Astrocyte of the cerebellum (primary cell): ENCODE measurements around the gene CERK.

Experiments used
- DNase-seq: peaks from one replicate; pipeline ENCODE4 v3.0.0-alpha.2; 2011; ENCODE audit warnings: low read depth
- H3K4me3 ChIP-seq: 2 replicates; pipeline ENCODE4 v1.5.1; 2011; ENCODE audit warnings: mild to moderate bottlenecking, low read depth, low read length, moderate library complexity
- in situ Hi-C: cut with HindIII; loops from 2 replicates; pipeline ENCODE4 v1.10.0; 2017; ENCODE audit warnings: low sequenced_read_pairs
- TF ChIP-seq, protein P1 (sequence below): IDR thresholded peaks from 2 replicates; pipeline ENCODE4 v1.5.1; 2012; ENCODE audit warnings: low read length, low read depth, moderate library complexity, mild to moderate bottlenecking; ENCODE audit errors: missing control alignments

The CERK gene

DNA sequence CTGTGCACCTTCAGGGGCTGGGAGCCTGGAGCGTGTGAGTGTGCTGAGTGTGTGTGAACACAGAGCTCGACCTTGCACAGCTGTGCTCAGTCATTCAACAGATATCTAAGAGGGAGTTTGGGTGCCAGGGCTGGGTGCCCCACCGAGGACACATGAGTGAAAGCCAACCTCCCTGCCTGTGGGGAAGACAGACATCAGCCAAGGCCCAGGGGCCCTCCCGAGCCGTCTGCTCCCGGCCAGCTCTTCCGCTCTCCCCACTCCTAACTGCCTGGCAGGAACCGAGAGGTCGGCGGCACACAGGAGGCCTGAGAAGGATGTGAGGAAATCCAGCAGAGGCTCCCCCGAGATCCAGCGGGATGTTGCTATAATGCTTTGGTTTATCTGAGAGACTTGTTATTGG is 32.0 kb downstream of the CERK start:
- no peak for DNase-seq
- TF ChIP-seq, protein P1, sequence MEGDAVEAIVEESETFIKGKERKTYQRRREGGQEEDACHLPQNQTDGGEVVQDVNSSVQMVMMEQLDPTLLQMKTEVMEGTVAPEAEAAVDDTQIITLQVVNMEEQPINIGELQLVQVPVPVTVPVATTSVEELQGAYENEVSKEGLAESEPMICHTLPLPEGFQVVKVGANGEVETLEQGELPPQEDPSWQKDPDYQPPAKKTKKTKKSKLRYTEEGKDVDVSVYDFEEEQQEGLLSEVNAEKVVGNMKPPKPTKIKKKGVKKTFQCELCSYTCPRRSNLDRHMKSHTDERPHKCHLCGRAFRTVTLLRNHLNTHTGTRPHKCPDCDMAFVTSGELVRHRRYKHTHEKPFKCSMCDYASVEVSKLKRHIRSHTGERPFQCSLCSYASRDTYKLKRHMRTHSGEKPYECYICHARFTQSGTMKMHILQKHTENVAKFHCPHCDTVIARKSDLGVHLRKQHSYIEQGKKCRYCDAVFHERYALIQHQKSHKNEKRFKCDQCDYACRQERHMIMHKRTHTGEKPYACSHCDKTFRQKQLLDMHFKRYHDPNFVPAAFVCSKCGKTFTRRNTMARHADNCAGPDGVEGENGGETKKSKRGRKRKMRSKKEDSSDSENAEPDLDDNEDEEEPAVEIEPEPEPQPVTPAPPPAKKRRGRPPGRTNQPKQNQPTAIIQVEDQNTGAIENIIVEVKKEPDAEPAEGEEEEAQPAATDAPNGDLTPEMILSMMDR = no peak
- in situ Hi-C loops = no loop called here
- H3K4me3 ChIP-seq = no peak overlapping the region

DNA sequence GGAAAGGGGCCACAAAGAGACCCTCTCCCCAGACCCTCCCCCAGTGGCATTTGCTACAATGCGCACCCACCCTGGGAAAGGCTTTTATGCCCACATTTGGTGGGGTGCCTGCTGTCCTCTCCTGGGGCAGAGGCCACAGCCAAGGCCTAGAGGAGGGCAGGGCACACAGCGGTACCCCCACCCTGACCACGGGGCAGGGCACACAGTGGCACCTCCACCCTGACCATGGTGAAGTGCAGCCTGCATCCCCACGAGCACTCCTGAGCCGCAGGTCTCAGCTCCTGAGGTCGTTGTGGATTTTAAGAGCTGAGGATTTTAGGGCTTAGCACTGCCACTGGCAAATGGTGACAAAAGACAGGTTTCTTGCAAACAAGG is 34.1 kb downstream of the CERK start:
- DNase-seq = no peak
- in situ Hi-C loops = no loop called here
- H3K4me3 ChIP-seq = no peak overlapping the region
- TF ChIP-seq, protein P1 = no peak

DNA sequence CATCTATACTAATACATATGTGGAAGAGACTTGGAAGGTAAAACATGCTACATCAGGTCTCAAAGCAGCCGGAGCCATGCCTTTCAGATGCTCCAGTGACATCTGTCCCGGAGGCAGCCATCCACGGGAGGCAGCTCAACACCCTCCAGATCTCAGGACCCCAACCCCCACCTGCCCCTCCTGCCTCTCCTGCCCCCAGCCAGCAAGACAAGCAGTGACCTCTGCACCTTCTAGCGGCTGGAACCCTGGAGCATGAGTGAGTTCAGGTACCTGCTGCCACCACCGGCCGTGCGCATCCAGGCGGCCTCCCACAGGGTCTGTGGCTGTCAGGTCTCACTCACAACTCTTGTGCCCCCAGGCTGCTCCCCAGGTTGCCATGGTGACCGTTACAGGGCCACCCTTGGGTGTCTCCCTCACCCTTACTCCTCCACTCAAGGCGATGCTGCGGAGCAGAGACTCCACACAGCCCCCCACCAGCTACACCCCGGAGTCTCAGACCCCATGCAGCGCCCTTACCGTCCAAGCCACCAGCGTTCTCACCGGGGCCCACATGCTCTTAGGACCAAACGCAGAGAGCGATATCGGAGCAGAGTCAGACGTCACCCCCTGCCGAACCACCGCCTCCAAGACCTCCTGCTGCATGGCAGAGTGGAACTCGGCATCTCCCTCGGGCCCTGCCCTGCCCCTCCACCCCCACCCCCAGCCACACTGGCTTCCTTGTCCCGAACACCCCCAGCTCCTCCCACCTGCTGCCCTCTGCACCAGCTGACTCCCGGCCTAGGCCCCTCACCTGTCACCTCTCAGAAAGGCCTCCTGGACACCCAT is 34.7 kb downstream of the CERK start:
- TF ChIP-seq, protein P1 = no peak
- no peak for DNase-seq
- H3K4me3 ChIP-seq = no peak overlapping the region
- in situ Hi-C loops = no loop called here

GRCh38 chr22:46701262-46701661 is 36.8 kb downstream of the CERK start:
- no peak for DNase-seq
- in situ Hi-C loops = no loop called here
- H3K4me3 ChIP-seq = no peak overlapping the region
- TF ChIP-seq, protein P1 = no peak

- H3K4me3 ChIP-seq = no peak overlapping the region
- in situ Hi-C loops = no loop called here
- TF ChIP-seq, protein P1 = no peak
- no peak for DNase-seq
Measured at GRCh38 chr22:46699091-46699490, 39.0 kb downstream of the CERK start.

GRCh38 chr22:46697811-46698515 is 40.1 kb downstream of the CERK start:
- H3K4me3 ChIP-seq = no peak overlapping the region
- in situ Hi-C loops = no loop called here
- TF ChIP-seq, protein P1 = no peak
- DNase-seq = no peak
